Smooth muscle cell (in vitro differentiated cells): ENCODE results near the gene EYA4. TPM values are rescaled to one million over a fixed set of nuclear protein-coding genes. Genes with fewer than 3 reads are reported as not detected.

Experiments
- DNase-seq: peaks from one replicate; lab custom pipeline; 2025; ENCODE audit not compliant: unreplicated experiment; lab: John Stamatoyannopoulos, UW
- H2AFZ ChIP-seq: fragments of 200-600 bp; sonication (generic); 2 replicates; pipeline ENCODE4 v1.6.0; 2016; ENCODE audit warnings: antibody characterized with exemption, low read depth, mild to moderate bottlenecking
- H3F3A ChIP-seq: fragments of 200-600 bp; sonication (generic); 2 replicates; pipeline ENCODE4 v1.6.0; 2017; ENCODE audit warnings: antibody characterized with exemption, low read depth
- H3K27ac ChIP-seq: fragments of 200-600 bp; sonication (generic); 2 replicates; pipeline ENCODE4 v1.5.1; 2016; ENCODE audit warnings: low read depth, mild to moderate bottlenecking
- H3K27me3 ChIP-seq: fragments of 200-600 bp; sonication (generic); 2 replicates; pipeline ENCODE4 v1.6.1; 2016; ENCODE audit warnings: low read depth, mild to moderate bottlenecking
- H3K36me3 ChIP-seq: fragments of 200-600 bp; sonication (generic); 2 replicates; pipeline ENCODE4 v1.5.1; 2016; ENCODE audit warnings: low read depth
- H3K4me1 ChIP-seq: fragments of 200-600 bp; sonication (generic); 2 replicates; pipeline ENCODE4 v1.5.1; 2016; ENCODE audit warnings: low read depth
- H3K4me2 ChIP-seq: fragments of 200-600 bp; sonication (generic); 2 replicates; pipeline ENCODE4 v1.6.0; 2016; ENCODE audit warnings: mild to moderate bottlenecking
- H3K4me3 ChIP-seq: fragments of 200-600 bp; sonication (generic); 2 replicates; pipeline ENCODE4 v1.5.1; 2016; ENCODE audit warnings: mild to moderate bottlenecking
- H3K79me2 ChIP-seq: fragments of 200-600 bp; sonication (generic); 2 replicates; pipeline ENCODE4 v1.6.0; 2016; ENCODE audit warnings: low read depth, mild to moderate bottlenecking
- H3K9ac ChIP-seq: fragments of 200-600 bp; sonication (generic); 2 replicates; pipeline ENCODE4 v1.6.0; 2016; ENCODE audit warnings: low read depth
- H3K9me3 ChIP-seq: fragments of 200-600 bp; sonication (generic); replicated peaks from 2 replicates; pipeline ENCODE4 v1.5.1; 2016; ENCODE audit warnings: low read depth
- H4K20me1 ChIP-seq: fragments of 200-600 bp; sonication (generic); 2 replicates; pipeline ENCODE4 v1.6.0; 2016; ENCODE audit warnings: low read depth
- WGBS: methylation state at CpG from one replicate; pipeline ENCODE4 v1.1.7; 2016; ENCODE audit warnings: low lambda C conversion rate; 5-methylcytosine and 5-hydroxymethylcytosine counted together
- polyA plus RNA-seq: library from polyadenylated mRNA; unstranded; fragments of >200 nt; fragmentation: Nextera tagmentation; extraction: Ambion mirVana; gene quantifications from 2 replicates; pipeline ENCODE4 v1.2.1, GENCODE V29; 2016
- total RNA-seq: library from RNA; depleted of rRNA; stranded (reverse); fragments of >200 nt; gene quantifications from 2 replicates; pipeline ENCODE4 v1.2.3, GENCODE V29; 2014
- TF ChIP-seq, protein P1 (sequence below): fragments of 200-600 bp; sonication (generic); IDR thresholded peaks from 2 replicates; pipeline ENCODE4 v1.5.1; 2017; ENCODE audit warnings: borderline replicate concordance, mild to moderate bottlenecking, antibody characterized with exemption; ENCODE audit not compliant: insufficient read depth, poor library complexity, severe bottlenecking

EYA4 gene
- total and polyA plus RNA-seq, 2 experiments from 2014 or later, result 1.3 TPM; not detected in 1

- H3K4me1 ChIP-seq, result no peaks in the 10 kb centered on the region
- H3K27ac ChIP-seq, result no peak overlapping the region
- no peak overlapping the region for H3K4me2 ChIP-seq
- H4K20me1 ChIP-seq, result no peaks in the 10 kb centered on the region
- H3K27me3 ChIP-seq, result no peaks in the 10 kb centered on the region
- WGBS, result 66% methylated on average over 3 of the region's 3 CpGs
- no peaks in the 10 kb centered on the region for H3F3A ChIP-seq
- H3K9me3 ChIP-seq, result no peaks in the 10 kb centered on the region
- DNase-seq, result no peak
- no peaks in the 10 kb centered on the region for H3K36me3 ChIP-seq
- H3K9ac ChIP-seq, result no peak overlapping the region
- no peaks in the 10 kb centered on the region for H3K79me2 ChIP-seq
- TF ChIP-seq, protein P1, sequence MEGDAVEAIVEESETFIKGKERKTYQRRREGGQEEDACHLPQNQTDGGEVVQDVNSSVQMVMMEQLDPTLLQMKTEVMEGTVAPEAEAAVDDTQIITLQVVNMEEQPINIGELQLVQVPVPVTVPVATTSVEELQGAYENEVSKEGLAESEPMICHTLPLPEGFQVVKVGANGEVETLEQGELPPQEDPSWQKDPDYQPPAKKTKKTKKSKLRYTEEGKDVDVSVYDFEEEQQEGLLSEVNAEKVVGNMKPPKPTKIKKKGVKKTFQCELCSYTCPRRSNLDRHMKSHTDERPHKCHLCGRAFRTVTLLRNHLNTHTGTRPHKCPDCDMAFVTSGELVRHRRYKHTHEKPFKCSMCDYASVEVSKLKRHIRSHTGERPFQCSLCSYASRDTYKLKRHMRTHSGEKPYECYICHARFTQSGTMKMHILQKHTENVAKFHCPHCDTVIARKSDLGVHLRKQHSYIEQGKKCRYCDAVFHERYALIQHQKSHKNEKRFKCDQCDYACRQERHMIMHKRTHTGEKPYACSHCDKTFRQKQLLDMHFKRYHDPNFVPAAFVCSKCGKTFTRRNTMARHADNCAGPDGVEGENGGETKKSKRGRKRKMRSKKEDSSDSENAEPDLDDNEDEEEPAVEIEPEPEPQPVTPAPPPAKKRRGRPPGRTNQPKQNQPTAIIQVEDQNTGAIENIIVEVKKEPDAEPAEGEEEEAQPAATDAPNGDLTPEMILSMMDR, result no peak
- H2AFZ ChIP-seq, result no peak overlapping the region
- no peak overlapping the region for H3K4me3 ChIP-seq
Measured at GRCh38 chr6:133218852-133219251, 22.3 kb upstream of the EYA4 start.

DNA sequence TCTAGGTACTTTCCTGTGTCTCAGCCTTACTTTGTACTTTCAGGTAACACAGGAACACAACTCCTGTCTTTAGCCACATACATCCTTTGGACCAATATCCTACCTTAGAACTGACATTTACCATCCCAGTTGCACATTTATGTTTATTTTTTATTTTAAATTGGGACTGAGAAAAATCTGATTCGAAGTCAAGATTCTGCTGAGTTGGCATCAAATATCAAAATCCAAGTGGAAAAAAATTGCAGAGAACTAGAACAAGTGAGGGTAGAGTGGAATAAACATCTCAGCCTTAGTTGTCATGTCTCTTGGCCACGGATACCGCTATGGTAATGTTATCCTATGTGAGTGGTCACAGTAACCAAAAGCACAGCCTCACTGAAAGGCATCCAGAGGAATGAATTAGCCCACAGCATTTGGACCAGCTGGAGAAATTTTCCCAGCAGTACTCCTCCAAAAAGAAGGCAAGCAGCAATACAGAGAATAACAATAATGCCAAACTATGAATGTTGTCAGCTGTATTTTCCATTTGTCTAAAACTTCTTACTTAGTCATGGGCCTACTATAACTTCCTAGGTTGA, 17.6 kb upstream of the EYA4 start:
- Histone ChIP-seq H3F3A (no peaks in the 10 kb centered on the region), H3K4me2 (no peak overlapping the region), H3K4me3 (no peak overlapping the region), H2AFZ (no peak overlapping the region), H3K79me2 (no peaks in the 10 kb centered on the region), H4K20me1 (no peaks in the 10 kb centered on the region), H3K27me3 (peaks cover 4% of the 10 kb centered on the region), H3K27ac (no peak overlapping the region), H3K36me3 (no peaks in the 10 kb centered on the region), H3K9me3 (no peaks in the 10 kb centered on the region), H3K9ac (no peak overlapping the region), H3K4me1 (no peaks in the 10 kb centered on the region)
- DNase-seq, result no peak
- WGBS, result 90% methylated on average over 3 of the region's 3 CpGs
- TF ChIP-seq, protein P1, result no peak

DNA sequence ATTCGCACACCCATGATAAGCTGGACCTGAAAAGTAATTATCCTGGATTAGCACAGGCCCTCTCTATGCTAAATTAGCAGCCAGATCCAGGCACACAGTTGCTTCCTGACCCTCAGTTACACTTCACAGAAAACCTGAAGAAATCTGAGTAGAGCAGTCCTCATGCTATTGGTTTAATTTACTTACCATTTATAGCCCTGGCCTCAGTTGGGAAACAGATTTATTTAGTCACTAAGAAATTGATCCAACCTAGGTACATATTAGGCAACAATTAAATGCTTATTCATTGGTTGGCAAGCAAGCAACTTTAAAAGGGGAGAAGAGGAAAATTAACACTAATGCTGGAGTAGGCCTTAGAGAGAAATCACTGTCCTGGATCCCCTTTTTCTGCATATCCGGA, 15.6 kb upstream of the EYA4 start:
- Histone ChIP-seq H3F3A (no peaks in the 10 kb centered on the region), H3K79me2 (no peaks in the 10 kb centered on the region), H3K9me3 (no peaks in the 10 kb centered on the region), H3K4me2 (no peak overlapping the region), H3K27ac (no peak overlapping the region), H3K27me3 (peaks cover 13% of the 10 kb centered on the region), H4K20me1 (no peaks in the 10 kb centered on the region), H3K4me1 (no peaks in the 10 kb centered on the region), H3K9ac (no peak overlapping the region), H3K4me3 (no peak overlapping the region), H3K36me3 (no peaks in the 10 kb centered on the region), H2AFZ (no peak overlapping the region)
- WGBS, result 96% methylated on average over 2 of the region's 2 CpGs
- DNase-seq, result no peak
- TF ChIP-seq, protein P1, result no peak

- Histone ChIP-seq H3K9me3 (no peaks in the 10 kb centered on the region), H3K4me3 (no peak overlapping the region), H4K20me1 (no peaks in the 10 kb centered on the region), H3K27ac (no peak overlapping the region), H3F3A (no peaks in the 10 kb centered on the region), H3K4me2 (no peak overlapping the region), H3K4me1 (no peaks in the 10 kb centered on the region), H3K79me2 (no peaks in the 10 kb centered on the region), H2AFZ (no peak overlapping the region), H3K36me3 (no peaks in the 10 kb centered on the region), H3K27me3 (peaks cover 13% of the 10 kb centered on the region), H3K9ac (no peak overlapping the region)
- TF ChIP-seq, protein P1, result no peak
- DNase-seq, result no peak
Measured at GRCh38 chr6:133227344-133227743, 13.8 kb upstream of the EYA4 start.
